ENCODE data around the gene PLXNA2.

GRCh38 chr1:208192995-208193394 lies 51.2 kb downstream of the PLXNA2 start:
- TF ChIP-seq, protein P1, sequence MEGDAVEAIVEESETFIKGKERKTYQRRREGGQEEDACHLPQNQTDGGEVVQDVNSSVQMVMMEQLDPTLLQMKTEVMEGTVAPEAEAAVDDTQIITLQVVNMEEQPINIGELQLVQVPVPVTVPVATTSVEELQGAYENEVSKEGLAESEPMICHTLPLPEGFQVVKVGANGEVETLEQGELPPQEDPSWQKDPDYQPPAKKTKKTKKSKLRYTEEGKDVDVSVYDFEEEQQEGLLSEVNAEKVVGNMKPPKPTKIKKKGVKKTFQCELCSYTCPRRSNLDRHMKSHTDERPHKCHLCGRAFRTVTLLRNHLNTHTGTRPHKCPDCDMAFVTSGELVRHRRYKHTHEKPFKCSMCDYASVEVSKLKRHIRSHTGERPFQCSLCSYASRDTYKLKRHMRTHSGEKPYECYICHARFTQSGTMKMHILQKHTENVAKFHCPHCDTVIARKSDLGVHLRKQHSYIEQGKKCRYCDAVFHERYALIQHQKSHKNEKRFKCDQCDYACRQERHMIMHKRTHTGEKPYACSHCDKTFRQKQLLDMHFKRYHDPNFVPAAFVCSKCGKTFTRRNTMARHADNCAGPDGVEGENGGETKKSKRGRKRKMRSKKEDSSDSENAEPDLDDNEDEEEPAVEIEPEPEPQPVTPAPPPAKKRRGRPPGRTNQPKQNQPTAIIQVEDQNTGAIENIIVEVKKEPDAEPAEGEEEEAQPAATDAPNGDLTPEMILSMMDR (IDR thresholded peaks at IDR 0.05; ENCODE audit: insufficient read depth, low read depth, low read length), result no peak
- TF ChIP-seq EZH2 (IDR thresholded peaks at IDR 0.05; ENCODE audit: insufficient read depth, low read length), result no peak

All from astrocyte (in vitro differentiated cells and primary cell).